PFSK-1 (cell line): ENCODE data around the gene GUCA2A.

ENCODE experiments used
- FOXP2 ChIP-seq: optimal IDR thresholded peaks from 2 replicates; pipeline ENCODE3; 2011; ENCODE audit warnings: borderline replicate concordance, control low read depth, inconsistent platforms; ENCODE audit not compliant: insufficient read depth; ENCODE audit errors: extremely low read length, extremely low read depth
- POLR2AphosphoS5 ChIP-seq: IDR thresholded peaks from 2 replicates; pipeline ENCODE4 v1.6.1; 2012; ENCODE audit warnings: low read depth, mild to moderate bottlenecking, control low read depth, low read length, moderate library complexity
- SIN3A ChIP-seq: IDR thresholded peaks from 2 replicates; pipeline ENCODE4 v1.6.1; 2012; ENCODE audit warnings: mild to moderate bottlenecking, low read length, moderate library complexity, borderline replicate concordance; ENCODE audit not compliant: insufficient read depth
- TAF1 ChIP-seq: IDR thresholded peaks from 2 replicates; pipeline ENCODE4 v1.6.1; 2012; ENCODE audit warnings: low read length, control low read depth, borderline replicate concordance; ENCODE audit not compliant: insufficient read depth
- TF ChIP-seq, protein P1 (sequence below), 2 experiments: IDR thresholded peaks; 2 replicates each; pipeline versions ENCODE4 v1.6.1 to v1.8.0; 2011 to 2012; ENCODE audit warnings: low read depth in 2 of 2, low read length in 2 of 2, control low read depth in 1 of 2, inconsistent platforms in 1 of 2, mild to moderate bottlenecking in 1 of 2, moderate library complexity in 1 of 2; ENCODE audit not compliant: insufficient read depth in 1 of 2

DNA sequence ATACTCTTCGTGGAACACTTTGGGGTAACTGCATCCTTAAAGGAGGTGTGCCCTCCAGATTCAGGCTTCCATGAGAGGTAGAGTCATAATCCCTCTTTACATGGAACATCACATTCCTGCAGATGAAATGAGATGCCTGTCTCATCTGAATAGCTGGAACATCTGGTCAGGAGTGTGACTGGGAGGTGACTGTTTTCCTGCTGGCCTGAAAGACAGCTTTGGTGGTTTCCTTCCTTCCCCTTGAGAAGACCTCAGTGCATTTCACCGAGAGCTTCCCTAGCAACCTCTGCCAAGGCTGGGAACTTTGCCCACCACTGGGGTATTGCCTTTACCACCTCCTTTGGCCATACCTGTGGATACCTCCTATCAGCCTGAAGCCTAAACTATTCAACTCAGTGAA, 46.7 kb upstream of the GUCA2A start:
- no peak for TF ChIP-seq POLR2AphosphoS5
- TF ChIP-seq, protein P1, sequence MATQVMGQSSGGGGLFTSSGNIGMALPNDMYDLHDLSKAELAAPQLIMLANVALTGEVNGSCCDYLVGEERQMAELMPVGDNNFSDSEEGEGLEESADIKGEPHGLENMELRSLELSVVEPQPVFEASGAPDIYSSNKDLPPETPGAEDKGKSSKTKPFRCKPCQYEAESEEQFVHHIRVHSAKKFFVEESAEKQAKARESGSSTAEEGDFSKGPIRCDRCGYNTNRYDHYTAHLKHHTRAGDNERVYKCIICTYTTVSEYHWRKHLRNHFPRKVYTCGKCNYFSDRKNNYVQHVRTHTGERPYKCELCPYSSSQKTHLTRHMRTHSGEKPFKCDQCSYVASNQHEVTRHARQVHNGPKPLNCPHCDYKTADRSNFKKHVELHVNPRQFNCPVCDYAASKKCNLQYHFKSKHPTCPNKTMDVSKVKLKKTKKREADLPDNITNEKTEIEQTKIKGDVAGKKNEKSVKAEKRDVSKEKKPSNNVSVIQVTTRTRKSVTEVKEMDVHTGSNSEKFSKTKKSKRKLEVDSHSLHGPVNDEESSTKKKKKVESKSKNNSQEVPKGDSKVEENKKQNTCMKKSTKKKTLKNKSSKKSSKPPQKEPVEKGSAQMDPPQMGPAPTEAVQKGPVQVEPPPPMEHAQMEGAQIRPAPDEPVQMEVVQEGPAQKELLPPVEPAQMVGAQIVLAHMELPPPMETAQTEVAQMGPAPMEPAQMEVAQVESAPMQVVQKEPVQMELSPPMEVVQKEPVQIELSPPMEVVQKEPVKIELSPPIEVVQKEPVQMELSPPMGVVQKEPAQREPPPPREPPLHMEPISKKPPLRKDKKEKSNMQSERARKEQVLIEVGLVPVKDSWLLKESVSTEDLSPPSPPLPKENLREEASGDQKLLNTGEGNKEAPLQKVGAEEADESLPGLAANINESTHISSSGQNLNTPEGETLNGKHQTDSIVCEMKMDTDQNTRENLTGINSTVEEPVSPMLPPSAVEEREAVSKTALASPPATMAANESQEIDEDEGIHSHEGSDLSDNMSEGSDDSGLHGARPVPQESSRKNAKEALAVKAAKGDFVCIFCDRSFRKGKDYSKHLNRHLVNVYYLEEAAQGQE (IDR thresholded peaks at IDR 0.05; ENCODE audit: insufficient read depth in 1 of 2, low read depth in 2 of 2, low read length in 2 of 2) = no peak
- no peak for TF ChIP-seq TAF1
- no peak for TF ChIP-seq SIN3A
- TF ChIP-seq FOXP2 = no peak
